Stimulated activated CD4-positive, alpha-beta T cell treated with anti-CD3 and anti-CD28 coated beads, Interleukin-2, amount 100 ng/mL, for 24 hours (primary cell): ENCODE results near the gene HLA-DRA.
"Not testable (repeated sequence)": the region's sequence is repeated elsewhere in the genome, so short reads cannot be mapped to it uniquely, and the experiment has no call there.

Experiments used
- DNase-seq, 2 donors: peaks; one replicate each; pipeline ENCODE4 v3.0.0-alpha.2; 2020

HLA-DRA gene

GRCh38 chr6:32432050-32432450 is 7.6 kb upstream of the HLA-DRA start:
- no peak for DNase-seq

- DNase-seq: not testable (repeated sequence)
These were observed 5.7 kb upstream of the HLA-DRA start for GRCh38 chr6:32433950-32434349.

DNA sequence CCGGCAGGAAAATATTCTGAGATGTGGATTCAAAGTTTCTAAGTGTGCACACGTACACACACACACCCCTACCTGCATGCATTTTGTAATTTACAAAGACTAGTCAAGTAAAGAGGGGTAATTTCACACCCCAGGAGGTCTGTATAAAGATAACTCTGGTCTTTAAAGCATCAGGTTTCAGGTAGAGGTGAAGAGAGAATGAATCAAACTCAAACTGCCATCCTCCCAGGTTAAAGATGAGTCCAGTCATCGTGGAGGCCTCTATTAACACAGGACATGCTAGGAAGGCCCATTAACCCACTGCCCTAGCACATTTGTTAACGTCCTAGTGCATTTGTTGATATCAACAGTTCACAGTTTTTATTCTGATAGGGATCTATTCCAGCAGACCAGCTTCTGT is 3.5 kb upstream of the HLA-DRA start:
- DNase-seq: no peak

DNA sequence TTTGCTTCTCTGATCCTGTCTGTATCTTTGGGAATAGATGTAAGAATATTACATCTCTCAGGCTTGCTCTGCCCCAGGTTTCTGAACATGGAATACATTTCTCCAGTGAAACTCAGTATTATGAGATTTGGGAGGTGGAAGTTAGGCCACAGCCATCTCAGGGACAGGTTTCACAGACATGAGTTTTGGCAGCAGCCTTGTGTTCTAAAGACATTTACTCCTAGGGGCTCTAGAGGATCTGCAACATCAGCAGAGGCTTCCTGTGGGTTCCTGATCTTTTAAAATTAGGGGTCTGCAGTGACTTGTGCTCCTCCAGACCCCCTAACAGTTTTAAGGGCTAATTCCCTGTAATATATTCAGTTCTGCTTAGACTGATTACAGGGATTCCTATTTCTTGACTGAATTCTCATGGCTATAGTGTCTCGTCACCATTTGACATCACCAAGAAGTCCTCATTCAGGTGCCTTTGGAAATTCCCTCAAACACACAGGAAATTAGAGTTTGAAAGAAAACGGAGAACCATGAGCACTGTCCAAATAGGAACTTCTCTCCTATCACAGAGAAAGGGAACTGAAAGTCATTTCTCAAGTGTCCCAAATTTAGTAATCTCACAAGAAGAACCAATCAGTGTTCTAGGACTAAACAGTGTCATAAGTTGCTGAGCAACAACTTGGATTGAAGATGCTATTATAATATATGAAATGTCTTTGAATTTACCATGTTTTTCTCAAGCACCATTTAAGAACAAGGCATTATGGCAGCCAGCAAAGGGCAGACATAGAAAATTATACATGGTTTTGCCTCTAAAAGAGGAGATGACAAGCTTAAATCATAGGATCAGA is 2.5 kb upstream of the HLA-DRA start:
- no peak for DNase-seq

DNA sequence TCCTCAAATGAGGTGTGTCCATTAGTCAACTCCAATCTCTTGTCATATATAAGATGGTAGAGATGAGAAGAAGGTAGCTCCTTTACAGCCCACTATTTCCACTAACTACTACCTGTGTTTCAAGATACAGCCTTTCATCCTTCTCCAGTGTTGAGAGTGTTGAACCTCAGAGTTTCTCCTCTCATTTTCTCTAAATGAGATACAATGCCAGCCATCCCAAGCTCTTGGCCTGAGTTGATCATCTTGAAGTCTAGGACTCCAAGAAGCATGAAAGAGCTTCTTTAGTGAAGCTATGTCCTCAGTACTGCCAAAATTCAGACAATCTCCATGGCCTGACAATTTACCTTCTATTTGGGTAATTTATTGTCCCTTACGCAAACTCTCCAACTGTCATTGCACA is 548 bp upstream of the HLA-DRA start:
- DNase-seq: no peak

- no peak for DNase-seq
These were observed 2.6 kb downstream of the HLA-DRA start for GRCh38 chr6:32442243-32442667.

- no peak for DNase-seq
These were observed 3.4 kb downstream of the HLA-DRA start for GRCh38 chr6:32442977-32443552.

- DNase-seq: no peak
These were observed 4.7 kb downstream of the HLA-DRA start for GRCh38 chr6:32444433-32444832.

DNA sequence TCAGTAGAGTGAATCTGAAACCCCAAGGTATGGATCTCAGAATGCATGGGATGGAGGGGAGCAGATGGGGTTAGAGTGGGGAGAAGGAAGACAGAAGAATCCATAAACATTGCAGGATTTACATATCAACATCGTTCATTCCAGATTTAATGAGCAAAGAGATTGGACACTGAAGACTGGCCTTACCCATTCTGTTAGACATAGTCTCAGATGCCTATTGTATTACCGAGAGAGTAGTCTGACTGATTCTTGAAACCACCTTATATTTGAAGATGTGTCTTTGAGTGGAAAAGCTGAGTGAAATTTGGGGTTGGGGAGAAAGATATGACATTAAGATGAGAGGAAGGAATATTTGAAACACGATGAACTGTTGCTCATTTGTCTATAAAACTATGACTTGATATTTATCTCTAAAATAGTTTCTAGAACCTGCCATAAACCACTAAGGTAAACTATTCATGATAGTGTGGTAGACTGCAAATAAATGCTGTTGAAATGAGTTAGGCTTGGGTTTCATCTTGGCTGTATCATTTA is 5.7 kb downstream of the HLA-DRA start:
- no peak for DNase-seq

- no peak for DNase-seq
These were observed 8.2 kb downstream of the HLA-DRA start for GRCh38 chr6:32447932-32448331.

DNA sequence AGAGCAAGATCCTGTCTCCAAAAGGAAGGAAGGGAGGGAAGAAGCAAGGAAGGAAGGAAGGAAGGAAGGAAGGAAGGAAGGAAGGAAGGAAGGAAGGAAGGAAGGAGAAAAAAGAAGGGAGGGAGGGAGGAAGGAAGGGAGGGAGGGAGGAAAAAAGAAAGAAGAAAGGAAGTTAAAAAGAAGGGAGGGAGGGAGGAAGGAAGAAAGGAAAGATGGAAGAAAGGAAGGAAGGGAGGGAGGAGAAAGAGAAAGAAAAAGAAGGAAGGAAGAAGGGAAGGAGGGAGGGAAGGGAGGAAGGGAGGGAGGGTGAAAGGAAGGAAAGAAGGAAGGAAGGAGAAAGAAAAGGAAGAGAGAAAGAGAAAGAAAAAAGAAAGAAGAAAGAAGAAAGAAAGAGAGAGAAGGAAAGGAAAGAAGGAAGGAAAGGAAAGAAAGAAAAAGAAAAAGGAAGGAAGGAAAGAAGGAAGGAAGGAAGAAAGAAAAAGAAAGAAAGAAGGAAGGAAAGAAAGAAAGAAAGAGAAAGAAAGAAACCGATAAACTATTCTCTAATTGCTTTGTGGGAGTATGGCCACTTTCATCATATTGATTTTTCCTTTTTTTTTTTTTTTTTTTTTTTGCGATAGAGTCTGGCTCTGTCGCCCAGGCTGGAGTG is 9.5 kb downstream of the HLA-DRA start:
- no peak for DNase-seq

DNA sequence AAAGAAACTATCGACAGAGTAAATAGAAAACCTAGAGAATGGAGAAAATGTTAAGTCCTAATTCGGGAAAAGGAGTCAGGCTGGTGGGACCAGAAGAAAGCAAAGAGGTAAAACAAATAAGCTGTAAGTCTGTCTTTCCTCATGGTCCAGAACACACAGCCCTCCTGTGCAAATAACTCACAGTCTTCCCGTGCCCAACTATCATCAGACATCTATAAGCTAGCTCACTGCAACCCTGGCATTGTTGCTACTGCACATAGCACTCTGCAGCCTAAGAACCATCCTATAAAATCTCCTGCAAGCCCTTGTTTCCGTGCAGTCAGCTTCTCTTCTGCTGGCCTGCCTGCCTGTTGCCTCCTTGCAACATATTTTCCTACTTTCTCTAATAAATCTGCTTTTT is 17.4 kb downstream of the HLA-DRA start:
- DNase-seq: no peak

- DNase-seq: peak in 1 of 2 donors; percentile 3
These were observed 20.2 kb downstream of the HLA-DRA start for GRCh38 chr6:32459781-32460424.

DNA sequence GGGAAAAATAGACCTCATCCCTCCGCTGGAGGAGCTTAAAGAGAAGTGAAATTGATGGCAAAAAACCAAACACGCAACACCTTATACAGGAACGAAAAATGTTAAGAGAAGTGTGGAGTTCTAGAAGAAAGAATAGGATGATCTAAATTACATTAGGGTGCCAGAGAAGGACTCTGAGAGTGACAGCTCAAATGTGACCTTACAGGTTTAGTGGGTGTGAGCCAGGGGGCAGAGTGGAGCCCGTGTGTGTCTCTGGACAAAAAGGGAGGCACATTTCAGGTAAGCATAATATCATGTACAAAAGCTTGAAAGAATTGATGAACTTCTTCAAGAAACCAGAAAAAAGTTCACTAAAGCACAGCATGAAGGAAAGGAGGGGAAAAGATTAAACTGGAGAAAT is 20.8 kb downstream of the HLA-DRA start:
- no peak for DNase-seq

- no peak for DNase-seq
These were observed 21.8 kb downstream of the HLA-DRA start for GRCh38 chr6:32461493-32461892.

DNA sequence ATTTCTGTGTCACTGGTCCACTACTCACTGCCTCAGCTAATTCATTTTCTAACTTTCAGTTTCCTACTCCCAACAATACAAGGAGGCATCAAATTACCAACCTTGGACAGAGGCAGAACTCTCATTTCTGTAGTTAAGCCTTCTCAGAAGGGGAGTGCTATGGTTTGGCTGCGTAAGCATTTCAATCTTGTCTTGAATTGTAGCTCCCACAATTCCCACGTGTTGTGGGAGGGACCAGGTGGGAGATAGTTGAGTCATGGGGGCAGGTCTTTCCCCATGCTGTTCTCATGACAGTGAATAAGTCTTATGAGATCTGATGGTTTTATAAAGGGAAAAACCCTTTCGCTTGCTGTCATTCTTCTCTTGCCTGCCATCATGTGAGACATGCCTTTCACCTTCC is 22.9 kb downstream of the HLA-DRA start:
- DNase-seq: peak; percentile 60 to 69

DNA sequence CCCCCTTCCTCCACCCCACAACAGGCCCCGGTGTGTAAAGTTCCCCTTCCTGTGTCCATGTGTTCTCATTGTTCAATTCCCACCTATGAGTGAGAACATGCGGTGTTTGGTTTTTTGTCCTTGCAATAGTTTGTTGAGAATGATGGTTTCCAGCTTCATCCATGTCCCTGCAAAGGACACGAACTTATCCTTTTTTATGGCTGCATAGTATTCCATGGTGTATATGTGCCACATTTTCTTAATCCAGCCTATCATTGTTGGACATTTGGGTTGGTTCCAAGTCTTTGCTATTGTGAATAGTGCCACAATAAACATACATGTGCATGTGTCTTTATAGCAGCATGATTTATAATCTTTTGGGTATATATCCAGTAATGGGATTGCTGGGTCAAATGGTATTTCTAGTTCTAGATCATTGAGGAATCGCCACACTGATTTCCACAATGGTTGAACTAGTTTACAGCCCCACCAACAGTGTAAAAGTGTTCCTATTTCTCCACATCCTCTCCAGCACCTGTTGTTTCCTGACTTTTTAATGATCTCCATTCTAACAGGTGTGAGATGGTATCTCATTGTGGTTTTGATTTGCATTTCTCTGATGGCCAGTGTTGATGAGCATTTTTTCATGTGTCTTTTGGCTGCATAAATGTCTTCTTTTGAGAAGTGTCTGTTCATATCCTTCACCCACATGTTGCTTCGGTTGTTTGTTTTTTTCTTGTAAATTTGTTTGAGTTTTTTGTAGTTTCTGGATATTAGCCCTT is 28.2 kb downstream of the HLA-DRA start:
- DNase-seq: not testable (repeated sequence)

- no peak for DNase-seq
These were observed 33.2 kb downstream of the HLA-DRA start for GRCh38 chr6:32472781-32473375.

- DNase-seq: not testable (repeated sequence)
These were observed 34.0 kb downstream of the HLA-DRA start for GRCh38 chr6:32473376-32474348.

DNA sequence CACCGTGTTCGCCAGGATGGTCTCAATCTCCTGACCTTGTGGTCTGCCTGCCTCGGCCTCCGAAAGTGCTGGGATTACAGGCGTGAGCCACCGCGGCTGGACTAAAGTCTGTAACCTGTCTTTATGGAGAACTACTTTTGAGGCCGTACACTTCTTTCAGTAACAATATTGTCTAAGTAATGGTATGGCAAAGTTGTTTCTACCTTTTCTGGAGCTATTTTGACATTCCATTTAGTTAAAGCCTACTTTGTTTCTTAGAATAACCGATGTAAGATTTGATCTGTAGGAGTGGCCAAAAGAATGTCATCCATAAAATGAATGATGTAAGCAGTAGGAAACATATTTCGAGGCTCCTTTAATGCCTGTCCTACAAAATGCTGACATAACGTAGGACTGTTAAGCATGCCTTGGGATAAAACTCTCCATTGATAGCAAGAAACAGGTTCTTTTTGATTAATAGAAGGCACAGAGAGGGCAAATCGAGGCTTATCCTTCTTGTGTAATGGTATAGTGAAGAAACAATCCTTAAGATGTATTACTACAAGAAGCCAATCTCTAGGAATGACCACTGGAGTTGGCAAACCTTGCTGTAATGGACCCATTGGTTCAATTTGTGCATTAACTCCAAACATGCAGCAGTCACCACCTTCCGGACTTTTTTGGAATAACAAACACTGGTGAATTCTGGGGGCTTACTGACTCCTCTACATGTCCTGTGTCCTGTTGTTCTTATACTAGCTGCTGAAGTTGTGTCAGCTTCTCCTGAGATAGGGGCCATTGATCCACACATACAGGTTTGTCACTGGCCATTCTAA is 35.9 kb downstream of the HLA-DRA start:
- DNase-seq: no peak
